LNCaP clone FGC (cell line): ENCODE results near the gene YIPF3.
A peak's percentile ranks its signal among the peaks of the same experiment; 100 is the strongest.

Experiments used
- DNase-seq: peaks from one replicate; pipeline ENCODE4 v3.0.0-alpha.2; 2011; ENCODE audit warnings: low read depth
- H3K4me3 ChIP-seq: 2 replicates; pipeline ENCODE4 v1.5.1; 2011; ENCODE audit warnings: mild to moderate bottlenecking, low read depth, low read length, control low read depth
- CTCF ChIP-seq: IDR thresholded peaks from 2 replicates; pipeline ENCODE4 v1.5.1; 2012; ENCODE audit warnings: mild to moderate bottlenecking; ENCODE audit not compliant: control insufficient read depth, insufficient read depth; ENCODE audit errors: extremely low read depth

YIPF3 gene

GRCh38 chr6:43532201-43532600 is 15.5 kb upstream of the YIPF3 start:
- no peak for DNase-seq
- no peak for TF ChIP-seq CTCF
- H3K4me3 ChIP-seq: no peak overlapping the region

- no peak for TF ChIP-seq CTCF
- DNase-seq: peak; percentile 11
- H3K4me3 ChIP-seq: no peak overlapping the region
These were observed 7.8 kb upstream of the YIPF3 start for GRCh38 chr6:43524483-43524961.

GRCh38 chr6:43523284-43523683 is 6.6 kb upstream of the YIPF3 start:
- no peak for TF ChIP-seq CTCF
- DNase-seq: no peak
- no peak overlapping the region for H3K4me3 ChIP-seq

- H3K4me3 ChIP-seq: no peak overlapping the region
- DNase-seq: no peak
- TF ChIP-seq CTCF: no peak
These were observed 6.0 kb upstream of the YIPF3 start for GRCh38 chr6:43522547-43523261.

GRCh38 chr6:43521836-43522235 is 5.1 kb upstream of the YIPF3 start:
- DNase-seq: no peak
- no peak for TF ChIP-seq CTCF
- no peak overlapping the region for H3K4me3 ChIP-seq

- no peak overlapping the region for H3K4me3 ChIP-seq
- DNase-seq: no peak
- TF ChIP-seq CTCF: no peak
These were observed 3.4 kb upstream of the YIPF3 start for GRCh38 chr6:43520097-43520496.
